Measurements from ENCODE around the gene MYCN.

Gene MYCN

GRCh38 chr2:15992457-15993231, 52.3 kb downstream of the MYCN start:
- DNase-seq (ENCODE audit: low read depth) = no peak
- no peak overlapping the region for H3K4me3 ChIP-seq (ENCODE audit: low read length)
- TF ChIP-seq CTCF (conservative IDR thresholded peaks at IDR 0.05; ENCODE audit: low read depth, low read length) = no peak

DNA sequence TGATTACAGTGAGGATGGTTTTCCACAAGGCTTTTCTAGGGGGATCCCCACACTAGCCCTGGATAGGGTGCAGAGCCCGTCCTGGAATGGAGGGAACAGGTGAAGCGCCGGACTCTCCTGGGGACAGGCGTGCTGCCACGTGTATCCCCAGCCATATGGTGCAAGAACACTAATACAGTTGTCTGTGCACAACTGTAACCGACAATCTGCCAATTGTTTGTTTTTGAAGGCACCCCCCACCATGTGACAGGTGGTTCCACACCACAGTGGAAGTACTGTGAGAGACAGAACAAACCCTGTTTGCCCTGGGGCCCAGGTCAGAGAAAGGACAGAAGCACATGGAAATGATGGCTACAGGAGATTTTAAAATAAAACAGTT, 52.9 kb downstream of the MYCN start:
- DNase-seq (ENCODE audit: low read depth) = no peak
- TF ChIP-seq CTCF (conservative IDR thresholded peaks at IDR 0.05; ENCODE audit: low read depth, low read length) = no peak
- no peak overlapping the region for H3K4me3 ChIP-seq (ENCODE audit: low read length)

DNA sequence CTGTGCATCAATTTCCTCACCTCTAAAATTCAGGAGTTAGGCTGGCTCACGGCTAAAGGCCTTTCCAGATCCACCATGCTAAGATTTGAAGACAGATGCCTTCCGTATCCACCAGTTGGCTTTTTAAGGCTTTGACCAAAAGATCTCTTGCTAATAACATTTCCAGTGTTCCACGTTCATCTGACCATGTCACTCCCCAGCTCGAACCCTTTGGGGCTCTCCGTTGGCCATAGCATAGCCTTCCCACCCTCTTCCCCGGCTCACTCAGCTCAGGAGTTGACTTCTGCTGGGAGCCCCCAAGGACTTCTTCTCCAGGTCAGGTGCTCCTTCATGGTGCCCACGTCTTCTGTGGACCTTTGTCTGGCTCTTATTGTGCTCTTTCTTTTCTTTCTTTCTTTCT, 53.3 kb downstream of the MYCN start:
- DNase-seq (ENCODE audit: low read depth) = no peak
- H3K4me3 ChIP-seq (ENCODE audit: low read length) = no peak overlapping the region
- TF ChIP-seq CTCF (conservative IDR thresholded peaks at IDR 0.05; ENCODE audit: low read depth, low read length) = no peak

- no peak for DNase-seq (ENCODE audit: low read depth)
- no peak for TF ChIP-seq CTCF (conservative IDR thresholded peaks at IDR 0.05; ENCODE audit: low read depth, low read length)
These were observed 55.3 kb downstream of the MYCN start for GRCh38 chr2:15995603-15996002.

More at GRCh38 chr2:15995603-15996002, 55.3 kb downstream of the MYCN start:
- no peak overlapping the region for H3K4me3 ChIP-seq (ENCODE audit: low read length)

Data from retinal pigment epithelial cell (primary cell).